T-cell (primary cell): ENCODE data around the gene BARHL1. TPM values are rescaled to one million over a fixed set of nuclear protein-coding genes. Genes with fewer than 3 reads are reported as not detected.
A peak's percentile ranks its signal among the peaks of the same experiment; 100 is the strongest.

ENCODE experiments used
- ATAC-seq, 4 experiments: fragments of 200-7000 bp in 3 of 4; fragments of 150-1000 bp in 1 of 4; cut with Tn5 transposase; replicated peaks in 1 of 4; 1 replicate in 3 of 4; 2 replicates in 1 of 4; pipeline ENCODE4 v1.10.0; 2021; ENCODE audit warnings: moderate library complexity in 3 of 4, mild to moderate bottlenecking in 2 of 4, moderate number of reproducible peaks in 1 of 4
- CTCF ChIA-PET, 2 donors: fragments of 300-600 bp; sonication (Branson Sonifier 250); formaldehyde crosslinking; loops; one replicate each; lab custom pipeline; 2022; ENCODE audit warnings: antibody characterized with exemption in 2 of 2; lab: Charles Lee
- POLR2A ChIA-PET, 2 donors: fragments of 300-600 bp; sonication (Branson Sonifier 250); formaldehyde crosslinking; loops; one replicate each; lab custom pipeline; 2022; ENCODE audit warnings: antibody characterized with exemption in 2 of 2; lab: Charles Lee
- DNase-seq, 35 experiments: peaks; one replicate each; pipeline versions ENCODE4 v3.0.0 to v3.0.0-alpha.2; 2013 to 2023
- H3K27ac ChIP-seq: one replicate; pipeline ENCODE4 v1.5.1; 2013; ENCODE audit warnings: low read length
- H3K27me3 ChIP-seq, 2 experiments: replicated peaks in 1 of 2; 1 replicate in 1 of 2; 2 replicates in 1 of 2; pipeline versions ENCODE4 v1.6.1 to v1.7.0; 2013; ENCODE audit warnings: low read length in 1 of 2, mixed read lengths in 1 of 2; ENCODE audit not compliant: control insufficient read depth in 2 of 2, insufficient read depth in 2 of 2; ENCODE audit errors: extremely low read depth in 1 of 2
- H3K36me3 ChIP-seq, 2 donors: 1 replicate in 1 of 2; 2 replicates in 1 of 2; pipeline versions ENCODE4 v1.6.1 to v1.7.0; 2013; ENCODE audit warnings: low read length in 1 of 2; ENCODE audit not compliant: control insufficient read depth in 2 of 2, insufficient read depth in 1 of 2; ENCODE audit errors: extremely low read depth in 1 of 2
- H3K4me1 ChIP-seq, 2 experiments: 1 replicate in 1 of 2; 2 replicates in 1 of 2; pipeline versions ENCODE4 v1.6.1 to v1.7.0; 2013; ENCODE audit warnings: low read length in 2 of 2, mixed read lengths in 1 of 2; ENCODE audit not compliant: insufficient read depth in 2 of 2, control insufficient read depth in 1 of 2; ENCODE audit errors: extremely low read depth in 1 of 2
- H3K4me3 ChIP-seq, 2 donors: 1 replicate in 1 of 2; 2 replicates in 1 of 2; pipeline versions ENCODE4 v1.5.1 to v1.7.0; 2013; ENCODE audit warnings: mild to moderate bottlenecking in 2 of 2, low read length in 1 of 2, moderate library complexity in 1 of 2; ENCODE audit not compliant: control insufficient read depth in 1 of 2; ENCODE audit errors: extremely low read depth in 1 of 2
- H3K9me3 ChIP-seq: 2 replicates; pipeline ENCODE4 v1.7.0; 2013
- H3K27ac Mint-ChIP-seq, 2 donors: one replicate each; pipeline ENCODE4 v1.8.0; 2020 to 2021; ENCODE audit warnings: mild to moderate bottlenecking in 2 of 2, mixed read lengths in 2 of 2
- H3K27me3 Mint-ChIP-seq, 2 donors: one replicate each; pipeline ENCODE4 v1.8.0; 2021 to 2022; ENCODE audit warnings: mixed read lengths in 2 of 2
- H3K36me3 Mint-ChIP-seq: one replicate; pipeline ENCODE4 v1.8.0; 2021; ENCODE audit warnings: mixed read lengths
- H3K4me1 Mint-ChIP-seq, 3 donors: one replicate each; pipeline ENCODE4 v1.8.0; 2020 to 2022; ENCODE audit warnings: mixed read lengths in 3 of 3, mild to moderate bottlenecking in 1 of 3
- H3K4me3 Mint-ChIP-seq, 3 donors: one replicate each; pipeline ENCODE4 v1.8.0; 2020 to 2022; ENCODE audit warnings: mild to moderate bottlenecking in 3 of 3, mixed read lengths in 3 of 3, moderate library complexity in 3 of 3
- H3K9me3 Mint-ChIP-seq, 3 donors: one replicate each; pipeline ENCODE4 v1.8.0; 2020 to 2022; ENCODE audit warnings: mixed read lengths in 3 of 3
- WGBS: methylation state at CpG from one replicate; pipeline ENCODE4 v1.1.5; 2013; ENCODE audit warnings: missing lambda C conversion rate; ENCODE audit not compliant: insufficient coverage; 5-methylcytosine and 5-hydroxymethylcytosine counted together
- total RNA-seq, 35 experiments: library from RNA in 6 of 35; stranded (reverse) in 6 of 35; fragments of 120-200 nt in 1 of 35; gene quantifications; one replicate each; pipeline versions ENCODE4 v1.2.1 to v1.2.4 and lab custom pipeline; 2013 to 2026

The BARHL1 gene
- total RNA-seq, 5 donors from 2014 or later (not counting 1 experiment from before 2014, with no cell fraction given), result not detected

- H3K36me3 Mint-ChIP-seq, result peaks cover 4% of the 10 kb centered on the region
- H3K27ac Mint-ChIP-seq, result no peak overlapping the region
- H3K9me3 Mint-ChIP-seq, result no peaks in the 10 kb centered on the region
- POLR2A ChIA-PET, result no interaction called here
- Histone ChIP-seq H3K36me3 (no peaks in the 10 kb centered on the region), H3K27me3 (peaks cover 4 to 82% of the 10 kb centered on the region in 2 experiments), H3K9me3 (no peaks in the 10 kb centered on the region), H3K4me3 (no peak overlapping the region), H3K27ac (no peak overlapping the region), H3K4me1 (no peaks in the 10 kb centered on the region)
- peak in 1 of 4 experiments; percentile 67 for ATAC-seq
- peaks cover 45 to 72% of the 10 kb centered on the region in 2 donors for H3K27me3 Mint-ChIP-seq
- 6% methylated on average over 12 of the region's 16 CpGs for WGBS
- CTCF ChIA-PET, result interaction anchor here in 1 of 2 donors (0.6 to 1.1 kb wide), 3 partner anchors 16 to 163 kb away, joined by 3 to 6 read pairs (median 3); no protein-coding TSS in a partner anchor
- peak in 23 of 35 experiments; percentile 5 to 64 (median 30) for DNase-seq
- H3K4me1 Mint-ChIP-seq, result peaks cover 0 to 3% (median 0%) of the 10 kb centered on the region in 3 donors
- H3K4me3 Mint-ChIP-seq, result no peak overlapping the region
Observed at GRCh38 chr9:132575005-132575609, 7.3 kb upstream of the BARHL1 start.

DNA sequence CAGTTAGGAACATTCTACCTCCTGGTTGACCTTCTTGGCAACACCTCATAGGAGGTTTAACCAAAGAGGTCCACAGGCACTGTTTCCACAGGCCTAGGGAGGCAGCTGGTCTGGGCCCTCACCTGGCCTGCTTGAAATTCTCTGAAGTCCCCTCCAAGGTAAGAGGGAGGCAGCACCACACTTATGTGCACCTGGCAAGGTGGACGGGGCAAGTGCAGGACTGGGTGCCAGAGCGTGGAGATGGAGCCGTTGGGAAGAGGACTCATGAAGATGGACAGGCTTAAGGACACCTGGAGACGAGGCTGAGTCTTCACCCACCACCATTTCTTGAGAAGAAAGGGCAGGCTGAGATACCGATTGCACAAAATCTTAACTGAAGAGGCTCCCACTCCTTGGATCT is 6.6 kb upstream of the BARHL1 start:
- H3K4me3 ChIP-seq, result no peak overlapping the region
- H3K27ac ChIP-seq, result no peak overlapping the region
- H3K27me3 ChIP-seq, result peaks cover 4 to 83% of the 10 kb centered on the region in 2 experiments
- POLR2A ChIA-PET, result no interaction called here
- H3K9me3 Mint-ChIP-seq, result no peaks in the 10 kb centered on the region
- H3K27me3 Mint-ChIP-seq, result peaks cover 45 to 76% of the 10 kb centered on the region in 2 donors
- WGBS, result 81% methylated on average over 3 of the region's 5 CpGs
- H3K4me1 ChIP-seq, result no peaks in the 10 kb centered on the region
- no peak for DNase-seq
- H3K36me3 ChIP-seq, result no peaks in the 10 kb centered on the region
- no peak overlapping the region for H3K27ac Mint-ChIP-seq
- peaks cover 0 to 3% (median 0%) of the 10 kb centered on the region in 3 donors for H3K4me1 Mint-ChIP-seq
- ATAC-seq, result no peak
- no peaks in the 10 kb centered on the region for H3K9me3 ChIP-seq
- H3K36me3 Mint-ChIP-seq, result peaks cover 4% of the 10 kb centered on the region
- no peak overlapping the region for H3K4me3 Mint-ChIP-seq
- CTCF ChIA-PET, result interaction anchor here in 1 of 2 donors (0.6 to 1.1 kb wide), 2 partner anchors 16 to 88 kb away, joined by 3 to 4 read pairs; no protein-coding TSS in a partner anchor

DNA sequence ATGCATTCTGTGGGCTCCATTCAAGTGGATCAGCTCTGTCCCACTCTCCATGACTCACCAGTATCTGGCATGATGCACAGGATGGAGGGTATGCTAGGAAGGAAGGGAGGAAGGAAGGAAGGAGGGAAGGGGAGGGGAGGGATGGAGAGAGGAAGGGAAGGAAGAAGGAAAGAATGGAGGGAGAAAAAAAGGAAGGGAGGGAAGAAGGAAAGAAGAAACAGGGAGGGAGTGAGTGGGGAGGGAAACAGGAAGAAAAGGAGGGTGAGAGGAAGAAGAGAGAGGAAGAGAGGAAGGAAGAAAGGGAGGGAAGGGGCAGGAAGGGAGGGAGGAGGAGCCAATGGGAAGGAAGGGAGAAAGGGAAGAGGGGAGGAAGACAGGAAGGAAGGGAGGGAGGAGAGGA is 5.3 kb upstream of the BARHL1 start:
- no peak overlapping the region for H3K27ac Mint-ChIP-seq
- Histone ChIP-seq H3K27me3 (peaks cover 4 to 85% of the 10 kb centered on the region in 2 experiments), H3K36me3 (no peaks in the 10 kb centered on the region), H3K9me3 (no peaks in the 10 kb centered on the region), H3K27ac (no peak overlapping the region), H3K4me1 (peaks cover 0 to 12% of the 10 kb centered on the region in 2 experiments), H3K4me3 (no peak overlapping the region)
- H3K27me3 Mint-ChIP-seq, result peaks cover 52 to 80% of the 10 kb centered on the region in 2 donors
- ChIA-PET CTCF (interaction anchor here in 1 of 2 donors (0.6 to 1.1 kb wide), 2 partner anchors 10 to 89 kb away, joined by 3 to 4 read pairs; no protein-coding TSS in a partner anchor), POLR2A (no interaction called here)
- ATAC-seq, result no peak
- peaks cover 4% of the 10 kb centered on the region for H3K36me3 Mint-ChIP-seq
- no peak for DNase-seq
- H3K4me1 Mint-ChIP-seq, result peaks cover 7 to 11% (median 8%) of the 10 kb centered on the region in 3 donors
- no peak overlapping the region for H3K4me3 Mint-ChIP-seq
- no peaks in the 10 kb centered on the region for H3K9me3 Mint-ChIP-seq

- peaks cover 8 to 91% of the 10 kb centered on the region in 2 experiments for H3K27me3 ChIP-seq
- 34% methylated on average over 4 of the region's 7 CpGs for WGBS
- Mint-ChIP-seq H3K36me3 (peaks cover 4% of the 10 kb centered on the region), H3K4me3 (no peak overlapping the region), H3K4me1 (peaks cover 7 to 11% (median 8%) of the 10 kb centered on the region in 3 donors), H3K27me3 (peaks cover 58 to 80% of the 10 kb centered on the region in 2 donors), H3K27ac (peak overlapping the region in 1 of 2 donors; percentile 56), H3K9me3 (no peaks in the 10 kb centered on the region)
- no peaks in the 10 kb centered on the region for H3K36me3 ChIP-seq
- no peaks in the 10 kb centered on the region for H3K9me3 ChIP-seq
- POLR2A ChIA-PET, result no interaction called here
- DNase-seq, result no peak
- no peak for ATAC-seq
- peaks cover 0 to 19% of the 10 kb centered on the region in 2 experiments for H3K4me1 ChIP-seq
- CTCF ChIA-PET, result interaction anchor here in 1 of 2 donors (0.6 kb wide), 1 partner anchor 172 kb away, joined by 4 read pairs; no protein-coding TSS in a partner anchor
- no peak overlapping the region for H3K4me3 ChIP-seq
- no peak overlapping the region for H3K27ac ChIP-seq
Observed at GRCh38 chr9:132578367-132578932, 4.0 kb upstream of the BARHL1 start.

DNA sequence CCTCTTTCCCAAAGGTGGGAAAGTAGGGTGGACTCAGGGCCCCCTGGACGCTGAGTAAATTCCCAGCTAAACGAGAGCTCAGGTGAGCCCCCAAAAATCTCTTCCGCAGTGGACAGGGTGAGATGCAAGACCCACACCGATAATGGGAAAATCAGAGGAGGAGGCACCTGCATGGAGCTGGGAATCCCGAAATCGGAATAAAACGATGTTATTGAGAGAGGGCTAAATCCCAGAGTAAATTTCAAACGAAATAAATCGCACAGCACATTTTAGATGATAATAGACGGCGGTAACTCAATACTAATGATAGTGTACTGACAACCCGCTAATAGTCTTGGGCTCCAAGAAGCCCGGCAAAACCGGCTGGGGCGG is 3.0 kb upstream of the BARHL1 start:
- H3K4me1 Mint-ChIP-seq, result peaks cover 7 to 11% (median 8%) of the 10 kb centered on the region in 3 donors
- Histone ChIP-seq H3K27ac (no peak overlapping the region), H3K4me3 (no peak overlapping the region), H3K27me3 (peaks cover 11 to 96% of the 10 kb centered on the region in 2 experiments), H3K4me1 (peaks cover 0 to 19% of the 10 kb centered on the region in 2 experiments), H3K9me3 (no peaks in the 10 kb centered on the region), H3K36me3 (no peaks in the 10 kb centered on the region)
- peaks cover 4% of the 10 kb centered on the region for H3K36me3 Mint-ChIP-seq
- H3K4me3 Mint-ChIP-seq, result no peak overlapping the region
- H3K27ac Mint-ChIP-seq, result no peak overlapping the region
- no peaks in the 10 kb centered on the region for H3K9me3 Mint-ChIP-seq
- 16% methylated on average over 11 of the region's 15 CpGs for WGBS
- DNase-seq, result no peak
- H3K27me3 Mint-ChIP-seq, result peaks cover 59 to 82% of the 10 kb centered on the region in 2 donors
- no peak for ATAC-seq
- ChIA-PET CTCF (no interaction called here), POLR2A (no interaction called here)

GRCh38 chr9:132582786-132583583 is 579 bp downstream of the BARHL1 start:
- Histone ChIP-seq H3K4me1 (peaks cover 0 to 29% of the 10 kb centered on the region in 2 experiments), H3K27ac (no peak overlapping the region), H3K27me3 (peaks cover 21 to 96% of the 10 kb centered on the region in 2 experiments), H3K4me3 (no peak overlapping the region), H3K36me3 (no peaks in the 10 kb centered on the region), H3K9me3 (no peaks in the 10 kb centered on the region)
- Mint-ChIP-seq H3K36me3 (no peaks in the 10 kb centered on the region), H3K27ac (no peak overlapping the region), H3K4me1 (peaks cover 7 to 12% (median 8%) of the 10 kb centered on the region in 3 donors), H3K27me3 (peaks cover 48 to 79% of the 10 kb centered on the region in 2 donors), H3K4me3 (no peak overlapping the region), H3K9me3 (no peaks in the 10 kb centered on the region)
- CTCF ChIA-PET, result no interaction called here
- POLR2A ChIA-PET, result no interaction called here
- DNase-seq, result no peak
- 16% methylated on average over 32 of the region's 37 CpGs for WGBS
- no peak for ATAC-seq
